GM10266 (cell line): ENCODE data around the gene TULP4.

Source experiments
- DNase-seq: peaks from one replicate; pipeline ENCODE4 v3.0.0; 2012; ENCODE audit errors: extremely low spot score
- CTCF ChIP-seq: IDR thresholded peaks from 2 replicates; pipeline ENCODE4 v1.5.1; 2012; ENCODE audit warnings: mild to moderate bottlenecking, low read depth; ENCODE audit not compliant: control insufficient read depth, insufficient read depth; ENCODE audit errors: missing control alignments

The TULP4 gene

GRCh38 chr6:158448856-158449255, 136.6 kb downstream of the TULP4 start:
- no peak for DNase-seq
- no peak for TF ChIP-seq CTCF

GRCh38 chr6:158452191-158452590, 139.9 kb downstream of the TULP4 start:
- no peak for DNase-seq
- TF ChIP-seq CTCF = no peak

GRCh38 chr6:158457131-158457530, 144.9 kb downstream of the TULP4 start:
- DNase-seq = no peak
- TF ChIP-seq CTCF = no peak

GRCh38 chr6:158457616-158458278, 145.5 kb downstream of the TULP4 start:
- no peak for TF ChIP-seq CTCF
- no peak for DNase-seq

GRCh38 chr6:158459726-158460125, 147.5 kb downstream of the TULP4 start:
- no peak for TF ChIP-seq CTCF
- no peak for DNase-seq

GRCh38 chr6:158460602-158461169, 148.4 kb downstream of the TULP4 start:
- no peak for DNase-seq

More at GRCh38 chr6:158460602-158461169, 148.4 kb downstream of the TULP4 start:
- TF ChIP-seq CTCF = no peak
